Measurements from ENCODE around the gene GBE1.

Gene GBE1

DNA sequence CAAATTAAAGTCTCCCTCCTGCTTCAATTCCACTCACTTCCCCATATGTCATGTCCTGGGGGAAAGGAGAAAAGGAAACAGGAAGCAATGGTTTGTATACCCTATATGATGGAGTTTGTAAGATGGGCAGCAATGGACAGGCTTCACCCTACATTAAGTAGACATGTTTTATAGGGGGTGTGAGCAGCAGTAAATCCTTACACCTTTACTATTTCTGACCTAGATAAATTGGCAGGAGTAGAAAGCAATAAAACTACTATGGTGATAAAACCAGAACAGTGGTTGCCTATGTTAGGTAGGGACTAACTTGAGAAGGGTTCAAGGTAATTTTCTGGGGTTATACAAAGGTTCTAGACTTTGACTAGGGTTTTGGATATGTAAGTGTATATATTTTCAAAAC, 301.7 kb downstream of the GBE1 start:
- no peak for DNase-seq

DNA sequence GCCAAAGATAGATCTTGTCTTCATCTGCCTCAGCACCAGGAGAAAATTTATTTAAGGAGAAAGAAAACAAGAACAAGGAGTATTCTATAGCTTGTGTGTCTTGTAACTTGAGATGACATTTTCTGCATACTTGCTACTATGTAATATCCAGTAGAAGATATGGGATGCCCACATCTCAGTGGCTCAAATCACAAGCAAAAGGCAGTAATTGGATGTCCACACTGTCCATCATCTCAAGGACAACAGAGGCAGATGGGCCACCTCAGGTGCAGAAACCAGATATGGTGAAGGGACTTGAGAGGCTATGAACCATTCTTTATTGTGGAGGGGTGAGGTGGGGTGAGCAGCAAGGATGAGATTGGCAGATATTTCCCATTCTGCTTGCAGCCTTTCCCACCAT, 309.0 kb downstream of the GBE1 start:
- DNase-seq, result no peak

DNA sequence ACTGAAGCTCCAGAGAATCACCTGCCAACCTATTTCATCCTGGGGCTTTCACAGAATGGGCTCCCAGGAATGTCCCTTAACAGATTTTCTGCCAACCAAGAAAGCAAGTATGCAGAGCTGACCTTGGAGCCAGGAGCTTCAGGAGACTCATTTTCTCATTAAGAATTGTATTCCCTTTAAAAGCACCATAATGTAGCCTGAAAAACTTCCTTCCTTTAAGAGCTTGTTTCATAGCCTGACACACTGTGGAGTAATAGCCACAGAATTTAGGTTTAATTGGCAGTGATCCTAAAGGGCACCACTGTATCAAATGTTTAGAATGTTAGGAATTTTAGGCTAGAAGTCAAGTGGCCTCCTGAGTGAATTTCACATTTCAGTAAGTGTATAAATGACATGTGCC, 309.8 kb downstream of the GBE1 start:
- DNase-seq, result no peak

- no peak for DNase-seq
These were observed 310.3 kb downstream of the GBE1 start for GRCh38 chr3:81451140-81451539.

DNA sequence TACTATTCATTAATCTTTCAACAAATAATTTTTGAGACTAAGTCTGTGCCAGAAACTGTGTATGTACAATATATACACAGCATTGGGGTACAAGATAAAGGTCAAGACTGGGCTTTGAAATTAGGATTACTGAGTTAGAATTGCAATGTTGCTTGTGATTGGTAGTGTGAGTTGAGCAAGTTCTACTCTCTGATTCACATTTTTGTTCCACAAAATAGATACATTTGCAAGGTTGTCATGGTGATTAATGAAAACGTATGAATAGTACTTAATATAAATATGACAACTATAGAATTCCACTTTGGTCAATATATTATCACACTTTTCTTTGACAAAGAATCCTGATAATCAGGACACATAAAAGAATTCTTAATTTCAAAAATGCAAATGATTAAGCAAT, 314.6 kb downstream of the GBE1 start:
- DNase-seq, result no peak

GRCh38 chr3:81445712-81446111, 315.7 kb downstream of the GBE1 start:
- DNase-seq, result no peak

DNA sequence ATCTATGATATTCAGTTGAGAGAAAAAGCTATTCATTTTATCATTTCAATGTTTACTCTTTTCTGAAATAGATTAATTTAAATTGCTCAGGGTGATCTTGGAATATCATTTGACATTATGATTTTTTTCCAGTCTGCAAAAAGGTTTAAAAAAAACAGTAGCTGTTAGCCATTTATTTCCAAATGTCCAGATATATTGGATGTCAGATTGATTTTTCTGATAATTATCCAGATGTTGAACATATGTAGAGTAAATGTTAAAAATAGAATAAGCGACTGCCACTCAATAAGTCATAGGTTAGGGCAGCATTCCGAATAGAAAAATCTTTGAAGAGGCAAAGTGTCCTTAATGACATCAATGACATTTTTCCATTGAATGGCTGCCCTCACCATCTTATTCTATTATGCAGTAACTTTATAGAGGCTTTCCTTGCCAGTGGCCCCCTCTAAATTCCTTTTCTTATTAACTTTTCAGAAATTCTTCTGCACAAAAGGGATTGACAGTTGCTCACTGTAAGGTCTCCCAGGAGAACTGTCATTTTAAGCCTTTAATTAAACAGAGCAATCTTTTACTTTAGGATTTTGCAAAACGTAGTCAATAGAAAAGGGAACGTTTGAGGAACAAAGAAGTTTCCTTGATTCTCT, 316.5 kb downstream of the GBE1 start:
- no peak for DNase-seq

DNA sequence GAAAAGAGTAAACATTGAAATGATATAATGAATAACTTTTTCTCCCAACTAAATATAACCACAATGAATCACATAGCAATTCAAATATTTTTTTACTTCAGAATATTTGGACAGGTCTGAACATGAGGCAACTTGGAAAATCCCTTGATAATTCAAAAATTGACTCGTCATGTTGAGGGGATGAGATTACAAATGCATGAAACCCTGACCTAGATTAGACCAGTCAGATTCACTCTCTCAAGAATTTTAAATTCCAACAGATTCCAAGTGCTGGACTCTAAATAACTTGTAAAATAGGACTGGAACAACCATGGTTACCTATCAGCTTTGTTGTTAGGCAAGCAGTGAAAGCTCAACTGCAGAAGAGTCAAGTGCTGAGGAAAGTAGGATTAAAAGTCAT, 317.5 kb downstream of the GBE1 start:
- DNase-seq, result no peak

GRCh38 chr3:81443457-81443782, 318.0 kb downstream of the GBE1 start:
- no peak for DNase-seq

- no peak for DNase-seq
These were observed 318.5 kb downstream of the GBE1 start for GRCh38 chr3:81442758-81443456.

- no peak for DNase-seq
These were observed 320.8 kb downstream of the GBE1 start for GRCh38 chr3:81440661-81441060.
